T-helper 17 cell (primary cell): Measurements from ENCODE around the gene FARSA. TPM values are rescaled to one million over a fixed set of nuclear protein-coding genes. Genes with fewer than 3 reads are reported as not detected.

Experiments used
- ATAC-seq: fragments of 150-1000 bp; cut with Tn5 transposase; 2 replicates; pipeline ENCODE4 v1.10.0; 2021; ENCODE audit warnings: mild to moderate bottlenecking, moderate library complexity
- DNase-seq, 3 donors: peaks; one replicate each; pipeline versions ENCODE4 v3.0.0 to v3.0.0-alpha.2; 2020 to 2021
- H3K9me3 ChIP-seq: one replicate; pipeline ENCODE4 v1.7.0; 2013; ENCODE audit warnings: low read length, mild to moderate bottlenecking; ENCODE audit not compliant: control insufficient read depth, poor library complexity, severe bottlenecking
- H3K27ac Mint-ChIP-seq: one replicate; pipeline ENCODE4 v1.8.0; 2022; ENCODE audit warnings: mild to moderate bottlenecking, moderate library complexity, mixed read lengths
- H3K27me3 Mint-ChIP-seq: one replicate; pipeline ENCODE4 v1.8.0; 2022; ENCODE audit warnings: mixed read lengths
- H3K36me3 Mint-ChIP-seq: one replicate; pipeline ENCODE4 v1.8.0; 2022; ENCODE audit warnings: low read depth, mixed read lengths
- H3K4me1 Mint-ChIP-seq: one replicate; pipeline ENCODE4 v1.8.0; 2022; ENCODE audit warnings: mild to moderate bottlenecking, mixed read lengths
- H3K4me3 Mint-ChIP-seq: one replicate; pipeline ENCODE4 v1.8.0; 2022; ENCODE audit warnings: mild to moderate bottlenecking, moderate library complexity, mixed read lengths
- total RNA-seq, 4 donors: library from RNA in 2 of 4; stranded (reverse) in 2 of 4; gene quantifications; one replicate each; pipeline ENCODE4 v1.2.3 and lab custom pipeline; 2022 to 2026

Gene FARSA
- total RNA-seq, 2 donors from 2014 or later = 23.2 to 28.3 TPM

DNA sequence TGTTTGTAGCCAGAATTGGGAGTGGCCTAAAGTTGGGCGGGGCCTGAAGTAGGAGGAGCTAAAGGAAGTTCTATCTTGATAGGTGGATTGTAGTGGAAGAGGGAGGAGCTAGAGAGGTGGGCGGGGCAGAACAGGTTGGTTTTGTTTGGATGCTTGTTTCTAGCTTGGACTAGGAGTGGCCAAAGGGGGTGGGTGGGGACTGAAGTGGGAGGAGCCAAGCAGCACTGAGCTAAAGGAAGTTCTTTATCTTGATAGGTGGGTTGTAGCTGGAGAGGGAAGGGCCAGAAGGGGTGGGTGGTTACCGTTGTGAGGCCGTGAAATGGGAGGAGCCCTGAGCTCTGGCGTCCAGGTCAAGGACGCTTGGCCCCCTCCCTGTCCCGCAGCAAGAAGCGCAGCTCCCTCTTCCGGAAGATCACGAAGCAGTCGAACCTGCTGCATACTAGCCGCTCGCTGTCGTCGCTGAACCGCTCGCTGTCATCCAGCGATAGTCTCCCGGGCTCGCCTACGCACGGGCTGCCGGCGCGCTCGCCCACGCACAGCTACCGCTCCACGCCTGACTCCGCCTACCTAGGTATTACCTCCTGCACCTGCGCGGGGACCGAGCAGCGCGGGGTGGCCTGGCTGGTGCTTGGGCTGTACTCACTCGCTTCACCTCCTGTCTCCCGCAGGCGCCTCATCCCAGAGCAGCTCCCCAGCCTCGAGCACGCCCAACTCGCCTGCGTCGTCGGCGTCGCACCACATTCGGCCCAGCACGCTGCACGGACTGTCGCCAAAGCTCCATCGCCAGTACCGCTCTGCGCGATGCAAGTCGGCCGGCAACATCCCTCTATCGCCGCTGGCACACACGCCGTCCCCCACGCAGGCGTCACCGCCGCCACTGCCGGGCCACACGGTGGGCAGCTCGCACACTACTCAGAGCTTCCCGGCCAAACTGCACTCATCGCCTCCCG lies 60.3 kb downstream of the FARSA start:
- Mint-ChIP-seq H3K4me1 (peaks cover 2% of the 10 kb centered on the region), H3K4me3 (no peak overlapping the region), H3K36me3 (peaks cover 10% of the 10 kb centered on the region), H3K27ac (no peak overlapping the region), H3K27me3 (no peaks in the 10 kb centered on the region)
- H3K9me3 ChIP-seq = no peaks in the 10 kb centered on the region
- peak; percentile 84 for ATAC-seq
- peak; percentile 33 to 58 (median 48) for DNase-seq

Other genes with a start within 250 kb of the FARSA start
- gene GNG14, start 245.7 kb downstream of the FARSA start, total RNA-seq = not detected
- 1 to 10 TPM; 2.9 to 3.5 TPM for gene FBXW9, start 237.1 kb downstream of the FARSA start, total RNA-seq
- gene TNPO2, start 209.8 kb downstream of the FARSA start, total RNA-seq = 10 to 100 TPM; 48.6 to 60.0 TPM
- gene TRIR, start 199.0 kb downstream of the FARSA start, total RNA-seq = 100 to 1,000 TPM; 176 to 185 TPM
- 10 to 100 TPM; 29.8 to 32.6 TPM for gene GET3, start 196.2 kb downstream of the FARSA start, total RNA-seq
- not detected for gene BEST2, start 181.9 kb downstream of the FARSA start, total RNA-seq
- 10 to 100 TPM; 14.9 to 19.3 TPM for gene HOOK2, start 158.2 kb downstream of the FARSA start, total RNA-seq
- 1,000 to 10,000 TPM; 1,500 to 1,584 TPM for gene JUNB, start 142.2 kb downstream of the FARSA start, total RNA-seq
- gene PRDX2, start 131.9 kb downstream of the FARSA start, total RNA-seq = 10 to 100 TPM; 92.6 to 97.0 TPM
- 1 to 10 TPM in 1 of 2 donors, under 1 TPM in 1; 0.85 to 3.0 TPM for gene THSD8, start 131.6 kb downstream of the FARSA start, total RNA-seq
- gene RNASEH2A, start 127.1 kb downstream of the FARSA start, total RNA-seq = 1 to 10 TPM; 3.1 to 5.7 TPM
- not detected for gene RTBDN, start 99.1 kb downstream of the FARSA start, total RNA-seq
- 1 to 10 TPM; 1.5 to 4.1 TPM for gene MAST1, start 95.2 kb downstream of the FARSA start, total RNA-seq
- 10 to 100 TPM; 17.8 to 19.8 TPM for gene DNASE2, start 52.3 kb downstream of the FARSA start, total RNA-seq
- not detected for gene KLF1, start 46.5 kb downstream of the FARSA start, total RNA-seq
- gene GCDH, start 42.6 kb downstream of the FARSA start, total RNA-seq = 10 to 100 TPM; 34.0 to 36.2 TPM
- under 1 TPM; 0.52 to 0.86 TPM for gene SYCE2, start 14.4 kb downstream of the FARSA start, total RNA-seq
- 100 to 1,000 TPM; 418 to 472 TPM for gene CALR, start 4.9 kb upstream of the FARSA start, total RNA-seq
- gene RAD23A, start 12.2 kb upstream of the FARSA start, total RNA-seq = 10 to 100 TPM; 74.1 to 82.1 TPM
- 1 to 10 TPM; 6.9 to 8.3 TPM for gene GADD45GIP1, start 23.5 kb upstream of the FARSA start, total RNA-seq
- gene DAND5, start 35.9 kb upstream of the FARSA start, total RNA-seq = not detected
- under 1 TPM; 0.75 to 0.86 TPM for gene NFIX, start 61.8 kb upstream of the FARSA start, total RNA-seq
- 10 to 100 TPM in 1 of 2 donors, 1 to 10 TPM in 1; 6.9 to 17.9 TPM for gene LYL1, start 169.1 kb upstream of the FARSA start, total RNA-seq
- 10 to 100 TPM; 60.3 to 72.3 TPM for gene TRMT1, start 183.0 kb upstream of the FARSA start, total RNA-seq
- gene NACC1, start 184.6 kb upstream of the FARSA start, total RNA-seq = 10 to 100 TPM; 23.1 to 26.4 TPM
- gene STX10, start 216.7 kb upstream of the FARSA start, total RNA-seq = 10 to 100 TPM; 33.5 TPM
- 100 to 1,000 TPM; 376 to 523 TPM for gene IER2, start 216.7 kb upstream of the FARSA start, total RNA-seq